ENCODE measurements around the gene CLPTM1. TPM values are rescaled to one million over a fixed set of nuclear protein-coding genes. Genes with fewer than 3 reads are reported as not detected.

Gene CLPTM1
- total RNA-seq, 1 experiment from 2014 or later, result 44.9 TPM

DNA sequence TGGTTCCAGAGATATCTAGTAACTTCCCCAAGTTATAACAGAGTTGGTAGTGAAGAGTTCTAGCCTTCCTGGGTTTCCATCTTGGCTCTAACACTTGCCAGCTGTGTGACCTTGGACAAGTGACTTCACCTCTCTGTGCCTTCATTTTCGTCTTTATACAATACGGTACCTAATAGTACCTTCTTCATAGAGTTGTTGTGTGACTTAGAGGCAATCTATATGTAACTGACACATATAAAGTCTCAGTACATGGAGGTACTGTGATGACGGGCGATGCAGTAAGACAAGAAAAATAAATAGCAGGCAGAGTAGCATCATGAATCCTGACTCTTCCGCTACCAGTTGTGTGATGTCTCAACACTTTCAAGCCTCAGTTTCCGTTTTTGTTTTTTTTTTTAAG lies 75.6 kb downstream of the CLPTM1 start:
- Histone ChIP-seq H3K9me2 (replicated peaks; ENCODE audit: low read length) (no peaks in the 10 kb centered on the region), H3K9me3 (ENCODE audit: low read length) (no peaks in the 10 kb centered on the region), H3K36me3 (ENCODE audit: low read depth, low read length) (no peaks in the 10 kb centered on the region), H3K4me1 (ENCODE audit: insufficient read depth, low read length) (no peaks in the 10 kb centered on the region), H3K9ac (ENCODE audit: low read length) (no peak overlapping the region), H3K79me2 (ENCODE audit: low read length) (no peaks in the 10 kb centered on the region), H3K27ac (ENCODE audit: low read length) (no peak overlapping the region), H4K20me1 (ENCODE audit: low read length) (no peaks in the 10 kb centered on the region), H2AFZ (ENCODE audit: low read length) (no peak overlapping the region), H3K27me3 (ENCODE audit: low read length) (no peaks in the 10 kb centered on the region), H3F3A (ENCODE audit: low read length, unreplicated experiment) (no peaks in the 10 kb centered on the region), H3K4me2 (ENCODE audit: low read length) (no peak overlapping the region), H3K4me3 (ENCODE audit: low read length) (no peak overlapping the region)
- CTCF ChIA-PET, result no interaction called here
- POLR2A ChIA-PET (ENCODE audit: unreplicated experiment), result no interaction called here
- DNase-seq (no peak), ATAC-seq (no peak)
- TF ChIP-seq EZH2 (IDR thresholded peaks at IDR 0.05; ENCODE audit: low read length, unreplicated experiment) (no peak), EZH2phosphoT487 (IDR thresholded peaks at IDR 0.05; ENCODE audit: borderline replicate concordance, low read length) (no peak)
- TF ChIP-seq, protein P1, sequence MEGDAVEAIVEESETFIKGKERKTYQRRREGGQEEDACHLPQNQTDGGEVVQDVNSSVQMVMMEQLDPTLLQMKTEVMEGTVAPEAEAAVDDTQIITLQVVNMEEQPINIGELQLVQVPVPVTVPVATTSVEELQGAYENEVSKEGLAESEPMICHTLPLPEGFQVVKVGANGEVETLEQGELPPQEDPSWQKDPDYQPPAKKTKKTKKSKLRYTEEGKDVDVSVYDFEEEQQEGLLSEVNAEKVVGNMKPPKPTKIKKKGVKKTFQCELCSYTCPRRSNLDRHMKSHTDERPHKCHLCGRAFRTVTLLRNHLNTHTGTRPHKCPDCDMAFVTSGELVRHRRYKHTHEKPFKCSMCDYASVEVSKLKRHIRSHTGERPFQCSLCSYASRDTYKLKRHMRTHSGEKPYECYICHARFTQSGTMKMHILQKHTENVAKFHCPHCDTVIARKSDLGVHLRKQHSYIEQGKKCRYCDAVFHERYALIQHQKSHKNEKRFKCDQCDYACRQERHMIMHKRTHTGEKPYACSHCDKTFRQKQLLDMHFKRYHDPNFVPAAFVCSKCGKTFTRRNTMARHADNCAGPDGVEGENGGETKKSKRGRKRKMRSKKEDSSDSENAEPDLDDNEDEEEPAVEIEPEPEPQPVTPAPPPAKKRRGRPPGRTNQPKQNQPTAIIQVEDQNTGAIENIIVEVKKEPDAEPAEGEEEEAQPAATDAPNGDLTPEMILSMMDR (conservative IDR thresholded peaks at IDR 0.05; ENCODE audit: low read depth, low read length), result no peak
- intact Hi-C loops (cut with micrococcal nuclease), result no loop called here
- no TSS peak for BruUV-seq (replicated peaks)

DNA sequence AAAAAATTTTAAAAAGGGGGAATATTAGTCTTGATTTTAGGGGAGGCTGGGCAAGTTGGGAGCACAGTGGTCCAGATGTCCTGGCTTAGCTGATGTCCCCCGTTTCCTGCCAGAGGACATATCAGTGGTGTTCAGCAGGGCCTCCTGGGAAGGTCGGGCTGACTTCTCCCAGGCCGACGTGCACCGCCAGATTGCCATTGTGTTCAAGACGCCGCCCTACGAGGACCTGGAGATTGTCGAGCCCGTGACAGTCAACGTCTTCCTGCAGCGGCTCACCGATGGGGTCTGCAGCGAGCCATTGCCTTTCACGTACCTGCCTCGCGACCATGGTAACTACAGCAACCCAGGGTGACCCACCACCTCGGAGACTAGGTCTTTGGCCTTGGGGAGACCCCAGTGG lies 77.2 kb downstream of the CLPTM1 start:
- H2AFZ ChIP-seq (ENCODE audit: low read length), result no peak overlapping the region
- no peaks in the 10 kb centered on the region for H3K79me2 ChIP-seq (ENCODE audit: low read length)
- H3K27me3 ChIP-seq (ENCODE audit: low read length), result no peaks in the 10 kb centered on the region
- ChIA-PET POLR2A (ENCODE audit: unreplicated experiment) (no interaction called here), CTCF (no interaction called here)
- H3K9ac ChIP-seq (ENCODE audit: low read length), result no peak overlapping the region
- intact Hi-C loops (cut with micrococcal nuclease), result no loop called here
- TF ChIP-seq EZH2phosphoT487 (IDR thresholded peaks at IDR 0.05; ENCODE audit: borderline replicate concordance, low read length) (no peak), EZH2 (IDR thresholded peaks at IDR 0.05; ENCODE audit: low read length, unreplicated experiment) (no peak)
- no peaks in the 10 kb centered on the region for H4K20me1 ChIP-seq (ENCODE audit: low read length)
- H3K9me3 ChIP-seq (ENCODE audit: low read length), result no peaks in the 10 kb centered on the region
- H3K4me1 ChIP-seq (ENCODE audit: insufficient read depth, low read length), result no peaks in the 10 kb centered on the region
- no peaks in the 10 kb centered on the region for H3K9me2 ChIP-seq (replicated peaks; ENCODE audit: low read length)
- no peak overlapping the region for H3K27ac ChIP-seq (ENCODE audit: low read length)
- no peak overlapping the region for H3K4me3 ChIP-seq (ENCODE audit: low read length)
- BruUV-seq (replicated peaks), result no TSS peak
- no peaks in the 10 kb centered on the region for H3F3A ChIP-seq (ENCODE audit: low read length, unreplicated experiment)
- ATAC-seq (no peak), DNase-seq (no peak)
- no peaks in the 10 kb centered on the region for H3K36me3 ChIP-seq (ENCODE audit: low read depth, low read length)
- H3K4me2 ChIP-seq (ENCODE audit: low read length), result no peak overlapping the region

DNA sequence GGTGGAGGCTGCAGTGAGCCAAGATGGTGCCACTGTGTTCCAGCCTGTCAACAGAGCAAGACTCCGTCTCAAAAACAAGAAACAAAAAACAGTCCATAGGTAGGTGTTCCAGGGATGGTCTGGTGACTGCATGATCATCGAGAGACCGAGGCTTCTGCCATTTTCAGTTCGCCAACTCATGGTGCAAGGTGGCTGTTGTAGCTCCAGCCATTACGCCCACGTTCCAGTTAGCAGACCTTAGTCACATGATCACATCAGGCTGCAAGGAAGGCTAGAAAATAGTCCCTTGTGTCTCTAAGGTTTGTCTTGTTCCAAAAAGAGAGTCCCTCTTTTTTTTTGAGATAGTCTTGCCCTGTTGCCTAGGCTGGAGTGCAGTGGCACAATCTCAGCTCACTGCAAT lies 80.6 kb downstream of the CLPTM1 start:
- no TSS peak for BruUV-seq (replicated peaks)
- Histone ChIP-seq H3K27ac (ENCODE audit: low read length) (no peak overlapping the region), H3K4me2 (ENCODE audit: low read length) (no peak overlapping the region), H3K27me3 (ENCODE audit: low read length) (no peaks in the 10 kb centered on the region), H4K20me1 (ENCODE audit: low read length) (peaks cover 13% of the 10 kb centered on the region), H3F3A (ENCODE audit: low read length, unreplicated experiment) (no peaks in the 10 kb centered on the region), H3K4me3 (ENCODE audit: low read length) (no peak overlapping the region), H3K36me3 (ENCODE audit: low read depth, low read length) (no peaks in the 10 kb centered on the region), H3K4me1 (ENCODE audit: insufficient read depth, low read length) (peaks cover 9% of the 10 kb centered on the region), H3K9me2 (replicated peaks; ENCODE audit: low read length) (no peaks in the 10 kb centered on the region), H3K9ac (ENCODE audit: low read length) (no peak overlapping the region), H3K9me3 (ENCODE audit: low read length) (no peaks in the 10 kb centered on the region), H3K79me2 (ENCODE audit: low read length) (peaks cover 18% of the 10 kb centered on the region), H2AFZ (ENCODE audit: low read length) (no peak overlapping the region)
- TF ChIP-seq EZH2 (IDR thresholded peaks at IDR 0.05; ENCODE audit: low read length, unreplicated experiment) (no peak), EZH2phosphoT487 (IDR thresholded peaks at IDR 0.05; ENCODE audit: borderline replicate concordance, low read length) (no peak)
- TF ChIP-seq, protein P1 (conservative IDR thresholded peaks at IDR 0.05; ENCODE audit: low read depth, low read length), result no peak
- DNase-seq (no peak), ATAC-seq (no peak)
- POLR2A ChIA-PET (ENCODE audit: unreplicated experiment), result no interaction called here
- CTCF ChIA-PET, result no interaction called here
- intact Hi-C loops (cut with micrococcal nuclease), result no loop called here

Data from PC-3 (cell line).